Thoracic aorta (tissue), 2 donors: Measurements from ENCODE around the gene PPP2R2D. TPM values are rescaled to one million over a fixed set of nuclear protein-coding genes. Genes with fewer than 3 reads are reported as not detected.

Experiments used
- ATAC-seq: fragments of 150-250 bp; one replicate; pipeline ENCODE4 v1.8.0; 2017; ENCODE audit warnings: low read depth; ENCODE audit not compliant: insufficient number of reproducible peaks, low FRiP score
- DNase-seq: peaks from one replicate; pipeline ENCODE4 v3.0.0-alpha.2; 2020; ENCODE audit warnings: low spot score
- H3K27ac ChIP-seq, 2 donors: fragments of 200-600 bp; sonication (generic); 1 replicate in 1 of 2; 2 replicates in 1 of 2; pipeline ENCODE4 v1.5.1; 2016; ENCODE audit warnings: mild to moderate bottlenecking in 2 of 2, moderate library complexity in 2 of 2
- H3K27me3 ChIP-seq: fragments of 200-600 bp; sonication (generic); replicated peaks from 2 replicates; pipeline ENCODE4 v1.6.0; 2016; ENCODE audit warnings: mild to moderate bottlenecking; ENCODE audit not compliant: insufficient read depth
- H3K36me3 ChIP-seq: fragments of 200-600 bp; sonication (generic); one replicate; pipeline ENCODE4 v1.5.1; 2016
- H3K4me1 ChIP-seq, 2 donors: fragments of 200-600 bp; sonication (generic); 1 replicate in 1 of 2; 2 replicates in 1 of 2; pipeline versions ENCODE4 v1.5.1 to v1.6.0; 2016; ENCODE audit warnings: low read depth in 2 of 2, mild to moderate bottlenecking in 1 of 2; ENCODE audit not compliant: control insufficient read depth in 1 of 2
- H3K4me3 ChIP-seq: fragments of 200-600 bp; sonication (generic); 2 replicates; pipeline ENCODE4 v1.5.1; 2016; ENCODE audit warnings: mild to moderate bottlenecking
- H3K9me3 ChIP-seq: fragments of 200-600 bp; sonication (generic); 2 replicates; pipeline ENCODE4 v1.5.1; 2016
- total RNA-seq, 2 donors: library from RNA; depleted of rRNA; stranded (reverse); fragments of >200 nt; gene quantifications; one replicate each; pipeline versions ENCODE4 v1.1.0 to v1.2.3, GENCODE V29; 2016
- TF ChIP-seq, protein P1 (sequence below): fragments of 200-600 bp; sonication (generic); IDR thresholded peaks from one replicate; pipeline ENCODE4 v1.5.1; 2019; ENCODE audit warnings: antibody characterized with exemption

Gene PPP2R2D
- total RNA-seq, 2 donors from 2014 or later: 23.0 to 34.1 TPM

DNA sequence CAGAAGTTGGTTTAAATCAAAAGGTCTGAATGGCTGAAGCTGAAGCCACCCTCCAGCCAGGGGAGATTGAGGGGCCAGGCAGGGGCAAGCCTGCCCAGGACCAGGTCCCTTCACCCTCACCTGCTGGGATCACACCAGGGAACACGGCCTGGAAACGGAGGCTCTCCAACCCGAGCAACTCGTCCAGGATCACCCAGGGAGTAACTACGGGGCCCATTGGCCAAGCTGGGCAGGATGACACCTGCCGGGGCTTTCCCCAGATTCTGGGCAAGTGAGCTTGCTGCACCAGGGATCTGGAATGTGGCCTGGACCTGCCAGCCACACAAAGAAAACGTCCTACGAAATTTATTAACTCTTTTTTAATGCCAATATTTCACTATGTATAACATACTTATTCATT, 30.4 kb upstream of the PPP2R2D start:
- no peak overlapping the region for H3K27ac ChIP-seq
- H3K36me3 ChIP-seq: no peaks in the 10 kb centered on the region
- no peaks in the 10 kb centered on the region for H3K4me1 ChIP-seq
- H3K9me3 ChIP-seq: no peaks in the 10 kb centered on the region
- TF ChIP-seq, protein P1, sequence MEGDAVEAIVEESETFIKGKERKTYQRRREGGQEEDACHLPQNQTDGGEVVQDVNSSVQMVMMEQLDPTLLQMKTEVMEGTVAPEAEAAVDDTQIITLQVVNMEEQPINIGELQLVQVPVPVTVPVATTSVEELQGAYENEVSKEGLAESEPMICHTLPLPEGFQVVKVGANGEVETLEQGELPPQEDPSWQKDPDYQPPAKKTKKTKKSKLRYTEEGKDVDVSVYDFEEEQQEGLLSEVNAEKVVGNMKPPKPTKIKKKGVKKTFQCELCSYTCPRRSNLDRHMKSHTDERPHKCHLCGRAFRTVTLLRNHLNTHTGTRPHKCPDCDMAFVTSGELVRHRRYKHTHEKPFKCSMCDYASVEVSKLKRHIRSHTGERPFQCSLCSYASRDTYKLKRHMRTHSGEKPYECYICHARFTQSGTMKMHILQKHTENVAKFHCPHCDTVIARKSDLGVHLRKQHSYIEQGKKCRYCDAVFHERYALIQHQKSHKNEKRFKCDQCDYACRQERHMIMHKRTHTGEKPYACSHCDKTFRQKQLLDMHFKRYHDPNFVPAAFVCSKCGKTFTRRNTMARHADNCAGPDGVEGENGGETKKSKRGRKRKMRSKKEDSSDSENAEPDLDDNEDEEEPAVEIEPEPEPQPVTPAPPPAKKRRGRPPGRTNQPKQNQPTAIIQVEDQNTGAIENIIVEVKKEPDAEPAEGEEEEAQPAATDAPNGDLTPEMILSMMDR: no peak
- ATAC-seq (no peak), DNase-seq (no peak)
- no peak overlapping the region for H3K4me3 ChIP-seq
- H3K27me3 ChIP-seq: no peaks in the 10 kb centered on the region

DNA sequence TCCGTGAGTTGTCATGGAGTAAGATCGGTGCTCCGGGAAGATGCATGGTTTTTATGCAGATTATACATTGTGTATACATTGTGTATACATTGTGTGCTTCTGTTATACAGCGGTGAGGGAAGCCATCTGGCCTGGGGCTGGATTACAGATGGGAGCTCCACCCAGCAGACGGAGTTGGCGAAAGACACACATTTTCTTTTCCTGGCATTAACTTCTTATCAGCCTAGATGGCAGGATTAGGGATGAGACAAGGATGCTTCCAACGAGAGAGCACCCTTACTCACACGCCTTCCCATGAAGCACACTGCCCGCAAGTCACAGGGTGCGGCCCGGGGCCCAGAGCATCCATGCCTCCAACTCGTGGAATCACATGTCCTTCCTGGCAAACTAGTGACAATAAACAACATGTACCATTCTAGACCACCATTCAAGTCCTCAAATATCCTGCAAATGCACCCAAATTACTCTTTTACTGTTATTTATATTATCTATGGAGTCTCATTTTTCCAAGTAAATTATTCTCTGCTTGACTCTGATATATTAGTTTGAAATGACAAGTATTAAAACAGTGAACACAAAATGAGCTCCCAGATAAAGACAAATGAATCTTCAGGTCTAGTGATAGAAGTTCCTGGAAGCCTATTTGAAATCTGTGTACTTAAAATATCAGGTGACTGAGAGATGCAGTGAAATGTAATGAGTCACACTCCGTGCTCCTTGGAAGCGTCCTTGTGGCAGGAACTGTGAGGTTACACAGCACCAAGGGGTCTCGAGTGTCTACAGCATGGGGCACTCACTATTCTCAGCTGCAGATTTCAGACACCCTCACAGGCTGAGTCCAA, 29.8 kb upstream of the PPP2R2D start:
- Histone ChIP-seq H3K36me3 (no peaks in the 10 kb centered on the region), H3K27me3 (no peaks in the 10 kb centered on the region)

DNA sequence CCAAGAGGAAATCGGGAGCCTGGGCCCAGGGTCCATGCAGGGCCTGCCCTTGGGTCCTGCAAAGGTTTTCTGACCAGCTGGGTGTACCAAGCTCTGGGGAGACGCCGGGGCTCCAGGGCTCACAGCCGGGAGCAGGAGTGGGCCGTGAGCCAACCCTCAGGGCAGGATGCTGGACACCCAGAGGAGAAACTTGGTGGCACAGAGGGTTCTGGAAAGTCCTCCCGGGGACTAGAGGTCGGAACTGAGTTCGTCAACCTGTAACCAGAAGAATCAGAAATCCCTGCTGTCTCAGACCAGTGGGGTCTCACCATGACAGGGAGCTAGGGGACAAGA, 29.2 kb upstream of the PPP2R2D start:
- H3K27ac ChIP-seq: no peak overlapping the region
- H3K27me3 ChIP-seq: no peaks in the 10 kb centered on the region
- H3K4me1 ChIP-seq: no peaks in the 10 kb centered on the region
- no peaks in the 10 kb centered on the region for H3K36me3 ChIP-seq
- DNase-seq: no peak
- H3K4me3 ChIP-seq: no peak overlapping the region
- TF ChIP-seq, protein P1: no peak
- H3K9me3 ChIP-seq: no peaks in the 10 kb centered on the region
- no peak for ATAC-seq

More for the DNA sequence above, 29.8 kb upstream of the PPP2R2D start:
- ATAC-seq (no peak), DNase-seq (no peak)
- Histone ChIP-seq H3K4me3 (no peak overlapping the region), H3K27ac (no peak overlapping the region), H3K9me3 (no peaks in the 10 kb centered on the region), H3K4me1 (no peaks in the 10 kb centered on the region)
- TF ChIP-seq, protein P1: no peak

DNA sequence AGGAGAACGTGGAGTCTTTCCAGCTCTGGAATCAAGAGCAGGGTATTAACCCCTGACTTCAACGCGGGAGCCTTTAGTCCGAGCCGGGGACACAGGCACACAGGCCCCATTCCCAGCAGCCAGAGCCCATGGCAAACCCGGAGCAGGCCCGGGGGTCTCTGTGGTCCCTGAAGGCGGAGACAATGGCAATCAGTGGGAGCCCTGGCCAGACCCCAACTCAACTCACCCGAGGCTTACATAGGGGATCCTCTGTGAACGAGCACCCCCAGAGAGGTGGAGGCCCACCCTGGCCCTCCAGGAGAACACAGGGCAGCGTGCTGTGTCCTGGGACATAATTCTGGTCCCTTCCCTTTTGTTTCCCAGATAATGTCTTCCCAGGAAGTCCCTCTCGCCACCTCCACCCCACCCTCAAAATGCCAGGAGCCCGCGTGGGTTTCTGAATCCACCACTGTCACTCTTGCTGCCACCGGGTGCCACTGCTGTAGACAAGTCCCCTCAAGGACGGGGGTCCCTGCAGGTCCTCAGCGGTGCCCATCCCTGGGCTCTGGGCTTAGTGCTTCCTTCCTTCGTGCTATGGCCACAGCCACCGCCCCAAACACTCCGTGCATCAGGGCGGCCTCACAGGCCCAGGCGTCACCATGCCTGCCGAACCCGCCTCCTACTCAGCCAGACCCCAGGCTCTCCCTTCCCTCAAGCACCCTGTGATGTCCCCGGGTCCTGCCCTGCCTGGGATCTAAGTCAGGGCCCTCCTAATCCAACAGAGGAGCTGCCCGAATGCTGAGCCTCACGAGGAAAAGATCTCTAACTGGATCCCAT, 28.6 kb upstream of the PPP2R2D start:
- no peaks in the 10 kb centered on the region for H3K27me3 ChIP-seq
- TF ChIP-seq, protein P1: no peak
- H3K27ac ChIP-seq: no peak overlapping the region
- no peaks in the 10 kb centered on the region for H3K4me1 ChIP-seq
- ATAC-seq (no peak), DNase-seq (no peak)
- H3K9me3 ChIP-seq: no peaks in the 10 kb centered on the region
- H3K4me3 ChIP-seq: no peak overlapping the region
- no peaks in the 10 kb centered on the region for H3K36me3 ChIP-seq

DNA sequence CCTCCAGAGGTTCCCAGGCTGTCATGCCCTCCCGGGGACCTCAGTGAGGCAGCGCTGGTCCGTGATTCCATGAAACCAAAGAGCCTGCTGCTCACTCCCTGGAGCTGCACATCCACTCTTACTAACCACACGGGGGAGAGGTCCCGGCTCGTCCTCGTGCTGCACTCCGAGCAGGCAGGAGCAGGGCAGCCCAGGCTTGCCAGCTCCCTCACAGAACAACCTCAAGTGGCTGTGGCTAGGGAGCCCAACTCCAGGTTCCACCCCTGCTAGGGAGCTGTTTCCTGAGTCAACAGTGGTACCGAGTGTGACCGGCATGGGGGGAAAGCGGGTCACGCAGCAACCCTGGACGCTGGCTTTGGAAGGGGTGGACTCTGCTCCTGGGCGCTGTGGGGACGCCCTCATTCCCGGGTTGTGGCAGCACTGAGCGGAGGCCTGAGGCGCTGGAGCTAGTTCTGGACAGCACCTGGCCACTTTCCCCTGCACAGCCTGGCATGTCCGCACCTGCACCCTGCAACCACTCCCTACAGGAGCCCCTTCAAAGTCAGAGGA, 27.9 kb upstream of the PPP2R2D start:
- no peaks in the 10 kb centered on the region for H3K27me3 ChIP-seq
- H3K9me3 ChIP-seq: no peaks in the 10 kb centered on the region
- no peaks in the 10 kb centered on the region for H3K4me1 ChIP-seq
- no peak overlapping the region for H3K27ac ChIP-seq
- TF ChIP-seq, protein P1: no peak
- no peak for DNase-seq
- no peak for ATAC-seq
- no peaks in the 10 kb centered on the region for H3K36me3 ChIP-seq
- no peak overlapping the region for H3K4me3 ChIP-seq
